Measurements from ENCODE around the gene SLC6A13. TPM values are rescaled to one million over a fixed set of nuclear protein-coding genes. Genes with fewer than 3 reads are reported as not detected.

The SLC6A13 gene
- total and polyA plus RNA-seq, 2 of the 8 experiments (the other 6 are each of a cell fraction or from before 2014, with no cell fraction given), result 0.03 TPM; not detected in 1

DNA sequence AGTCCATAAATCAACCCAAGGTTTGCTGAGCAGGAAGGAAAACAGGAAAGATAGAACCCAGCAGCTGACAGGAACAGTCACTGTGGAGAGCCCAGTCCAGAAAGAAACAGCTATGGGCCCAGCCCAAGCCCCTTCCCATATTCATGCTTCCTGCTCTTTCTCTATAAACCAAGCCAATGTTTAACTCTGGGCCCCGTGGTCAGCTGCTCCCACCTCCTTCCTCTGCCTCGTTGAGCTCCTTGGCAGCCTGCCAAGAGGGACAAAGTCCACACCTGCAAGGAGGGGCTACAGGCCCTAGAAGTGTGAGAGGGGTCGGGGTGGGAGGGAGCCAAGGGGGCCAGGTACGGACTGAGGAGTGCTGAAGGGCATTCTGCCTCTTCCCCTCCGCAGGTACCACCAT lies 10.0 kb downstream of the SLC6A13 start (continued):
- TF ChIP-seq KDM4A (IDR thresholded peaks at IDR 0.05; ENCODE audit: low read depth, low read length, severe bottlenecking), result no peak
